Neural crest cell (in vitro differentiated cells): ENCODE data around the gene ITGB2. TPM values are rescaled to one million over a fixed set of nuclear protein-coding genes. Genes with fewer than 3 reads are reported as not detected.
A peak's percentile ranks its signal among the peaks of the same experiment; 100 is the strongest.

Source experiments
- DNase-seq: peaks from one replicate; pipeline ENCODE4 v3.0.0; 2021; ENCODE audit warnings: low read depth, mixed read lengths, low spot score
- H3K27ac Mint-ChIP-seq: one replicate; pipeline ENCODE4 v1.8.0; 2021; ENCODE audit warnings: mild to moderate bottlenecking, mixed read lengths; ENCODE audit not compliant: unreplicated experiment
- H3K27me3 Mint-ChIP-seq: 2 replicates; pipeline ENCODE4 v1.8.0; 2021; ENCODE audit warnings: low read depth, mild to moderate bottlenecking, mixed read lengths
- H3K36me3 Mint-ChIP-seq: 2 replicates; pipeline ENCODE4 v1.8.0; 2021; ENCODE audit warnings: low read depth, mild to moderate bottlenecking, mixed read lengths
- H3K4me1 Mint-ChIP-seq: 2 replicates; pipeline ENCODE4 v1.8.0; 2021; ENCODE audit warnings: mixed read lengths
- H3K4me3 Mint-ChIP-seq: one replicate; pipeline ENCODE4 v1.8.0; 2021; ENCODE audit warnings: mild to moderate bottlenecking, mixed read lengths
- H3K9me3 Mint-ChIP-seq: 2 replicates; pipeline ENCODE4 v1.8.0; 2021; ENCODE audit warnings: mixed read lengths
- CTCF ChIP-seq: fragments of 200-600 bp; sonication (generic); conservative IDR thresholded peaks from 2 replicates; pipeline ENCODE4 v1.5.0; 2021; ENCODE audit warnings: antibody characterized with exemption, mild to moderate bottlenecking
- total RNA-seq: library from RNA; stranded (reverse); gene quantifications from 2 replicates; pipeline ENCODE4 v1.2.1, GENCODE V29; 2021

The ITGB2 gene
- total RNA-seq, 1 donor from 2014 or later, result 0.89 TPM

DNA sequence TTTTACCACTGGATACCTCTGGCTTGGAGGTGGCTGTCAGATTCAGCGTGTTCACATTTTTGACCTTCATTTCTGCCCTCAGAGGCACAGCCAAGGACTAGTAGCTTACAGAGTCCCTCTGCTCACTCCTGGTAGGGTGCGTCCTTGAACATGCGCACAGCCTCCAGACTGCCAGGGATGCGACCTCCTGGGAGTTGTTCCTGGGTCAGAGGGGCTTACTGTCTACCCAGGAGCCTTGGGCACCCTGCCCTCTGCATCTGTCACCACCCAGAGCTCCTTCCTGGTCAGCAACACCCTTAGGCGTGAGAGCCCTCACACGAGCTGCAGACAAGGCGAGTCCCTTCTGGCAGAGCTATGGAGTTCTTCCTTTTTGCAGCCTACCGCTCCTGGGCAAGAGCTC lies 20.9 kb upstream of the ITGB2 start:
- no peak for DNase-seq
- no peaks in the 10 kb centered on the region for H3K9me3 Mint-ChIP-seq
- H3K4me1 Mint-ChIP-seq, result peaks cover 26% of the 10 kb centered on the region
- H3K27ac Mint-ChIP-seq, result peak overlapping the region; percentile 21
- H3K27me3 Mint-ChIP-seq, result peaks cover 4% of the 10 kb centered on the region
- no peak for TF ChIP-seq CTCF
- H3K36me3 Mint-ChIP-seq, result no peaks in the 10 kb centered on the region
- peak overlapping the region; percentile 90 for H3K4me3 Mint-ChIP-seq

DNA sequence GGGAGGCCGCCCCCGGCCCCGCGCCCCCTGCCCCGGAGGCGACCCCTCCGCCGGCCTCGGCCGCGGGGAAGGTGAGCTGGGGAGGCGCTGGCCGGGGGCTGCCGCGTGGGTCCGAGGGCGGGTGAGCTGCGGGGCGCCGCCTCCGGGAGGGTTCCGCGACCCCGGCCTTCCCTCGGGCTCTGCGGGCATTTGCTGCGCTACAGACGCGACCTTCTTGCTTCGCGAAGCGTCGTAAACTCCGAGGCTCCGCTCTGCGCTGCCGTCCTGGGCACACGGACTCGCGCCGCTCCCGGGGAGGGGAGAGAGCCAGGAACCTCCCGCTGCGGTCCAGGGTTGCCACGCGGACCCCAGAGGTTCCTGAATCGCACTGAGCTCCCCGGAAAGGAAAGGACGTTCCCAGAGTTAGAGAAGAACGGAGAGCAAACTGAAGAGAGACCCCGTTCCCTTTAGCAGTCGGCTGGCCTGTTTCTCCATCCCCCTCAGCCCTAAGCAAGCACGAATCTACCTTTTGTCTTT lies 19.5 kb upstream of the ITGB2 start:
- DNase-seq, result no peak
- TF ChIP-seq CTCF, result no peak
- H3K27me3 Mint-ChIP-seq, result peaks cover 4% of the 10 kb centered on the region
- no peaks in the 10 kb centered on the region for H3K36me3 Mint-ChIP-seq
- peak overlapping the region; percentile 35 for H3K27ac Mint-ChIP-seq
- H3K4me1 Mint-ChIP-seq, result peaks cover 26% of the 10 kb centered on the region
- H3K9me3 Mint-ChIP-seq, result no peaks in the 10 kb centered on the region
- H3K4me3 Mint-ChIP-seq, result peak overlapping the region; percentile 91

DNA sequence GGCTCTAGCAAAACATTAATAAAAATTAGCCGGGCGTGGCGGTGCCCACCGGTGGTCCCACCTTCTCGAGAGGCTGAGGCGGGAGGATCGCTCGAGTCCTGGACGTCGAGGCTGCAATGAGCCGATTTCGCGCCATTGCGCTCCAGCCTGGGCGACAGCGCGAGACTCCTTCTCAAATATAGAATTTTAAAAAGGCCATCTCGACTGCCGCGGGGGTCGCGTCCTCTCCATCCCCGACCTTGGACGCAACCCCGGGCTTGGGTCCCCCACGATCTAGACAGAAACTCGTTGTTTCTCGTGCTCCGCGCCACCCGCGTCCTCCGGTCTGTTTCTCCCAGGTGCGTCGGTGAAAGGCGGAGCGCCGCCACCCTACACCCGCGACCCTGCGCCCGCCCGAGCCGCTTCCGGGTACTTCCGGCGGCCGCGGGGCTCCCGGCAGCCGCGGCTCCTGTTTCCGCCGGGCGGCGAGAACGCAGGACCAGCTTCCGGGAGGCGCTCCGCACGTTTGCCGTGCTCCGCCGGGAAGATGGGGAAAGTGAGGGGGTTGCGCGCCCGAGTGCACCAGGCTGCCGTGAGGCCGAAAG lies 18.9 kb upstream of the ITGB2 start, which contains the start of gene SLX9:
SLX9 (plus strand) TSS at position 498 of the 584 bp plus-strand sequence; CDS start at position 527, 29 bp downstream.
- TF ChIP-seq CTCF, result no peak
- peaks cover 26% of the 10 kb centered on the region for H3K4me1 Mint-ChIP-seq
- H3K9me3 Mint-ChIP-seq, result no peaks in the 10 kb centered on the region
- peak; percentile 76 for DNase-seq
- H3K36me3 Mint-ChIP-seq, result no peaks in the 10 kb centered on the region
- peak within 1 kb of the TSS; percentile 91 for H3K4me3 Mint-ChIP-seq
- peaks cover 7% of the 10 kb centered on the region for H3K27me3 Mint-ChIP-seq
- H3K27ac Mint-ChIP-seq, result peak within 1 kb of the TSS; percentile 87

GRCh38 chr21:44938772-44939531 lies 18.3 kb upstream of the ITGB2 start:
- Mint-ChIP-seq H3K4me1 (peaks cover 26% of the 10 kb centered on the region), H3K27me3 (peaks cover 14% of the 10 kb centered on the region), H3K4me3 (peak overlapping the region; percentile 91), H3K36me3 (no peaks in the 10 kb centered on the region), H3K27ac (peak overlapping the region; percentile 71), H3K9me3 (no peaks in the 10 kb centered on the region)
- no peak for DNase-seq
- no peak for TF ChIP-seq CTCF

GRCh38 chr21:44935533-44935927 lies 14.8 kb upstream of the ITGB2 start:
- Mint-ChIP-seq H3K9me3 (no peaks in the 10 kb centered on the region), H3K4me3 (no peak overlapping the region), H3K36me3 (no peaks in the 10 kb centered on the region), H3K4me1 (peaks cover 15% of the 10 kb centered on the region), H3K27me3 (peaks cover 42% of the 10 kb centered on the region), H3K27ac (no peak overlapping the region)
- no peak for DNase-seq
- no peak for TF ChIP-seq CTCF
